ENCODE measurements around the gene USF3. TPM values are rescaled to one million over a fixed set of nuclear protein-coding genes. Genes with fewer than 3 reads are reported as not detected.
"Not testable (repeated sequence)": the region's sequence is repeated elsewhere in the genome, so short reads cannot be mapped to it uniquely, and the experiment has no call there.

USF3 gene
- total and polyA plus RNA-seq, 5 donors = 6.3 to 15.4 (median 14.0) TPM

- Histone ChIP-seq H3K9me3 (ENCODE audit: control insufficient read depth, low read length) (no peaks in the 10 kb centered on the region), H3K27me3 (ENCODE audit: control insufficient read depth, insufficient read depth) (no peaks in the 10 kb centered on the region), H3K27ac (ENCODE audit: low read length) (no peak overlapping the region), H3K4me3 (ENCODE audit: low read length) (no peak overlapping the region), H3K4me1 (ENCODE audit: control insufficient read depth, insufficient read depth, low read length) (peaks cover 2% of the 10 kb centered on the region)
- 74% methylated on average over 6 of the region's 6 CpGs for WGBS
- DNase-seq (no peak), ATAC-seq (no peak)
- intact Hi-C loops (cut with DNase I) = no loop called here
Observed at GRCh38 chr3:113649174-113649845, 47.1 kb downstream of the USF3 start.

- H3K27me3 ChIP-seq (ENCODE audit: control insufficient read depth, insufficient read depth) = no peaks in the 10 kb centered on the region
Observed at GRCh38 chr3:113648524-113648923, 47.9 kb downstream of the USF3 start.

GRCh38 chr3:113643583-113643982, 52.9 kb downstream of the USF3 start:
- ATAC-seq (no peak), DNase-seq (no peak)
- WGBS = 97% methylated on average over 7 of the region's 7 CpGs
- Histone ChIP-seq H3K27me3 (ENCODE audit: control insufficient read depth, insufficient read depth) (no peaks in the 10 kb centered on the region), H3K4me1 (ENCODE audit: control insufficient read depth, insufficient read depth, low read length) (no peaks in the 10 kb centered on the region), H3K9me3 (ENCODE audit: control insufficient read depth, low read length) (no peaks in the 10 kb centered on the region), H3K4me3 (ENCODE audit: low read length) (no peak overlapping the region), H3K27ac (ENCODE audit: low read length) (no peak overlapping the region)
- intact Hi-C loops (cut with DNase I) = no loop called here

More at GRCh38 chr3:113648524-113648923, 47.9 kb downstream of the USF3 start:
- H3K27ac ChIP-seq (ENCODE audit: low read length) = no peak overlapping the region
- no peak overlapping the region for H3K4me3 ChIP-seq (ENCODE audit: low read length)
- DNase-seq = no peak
- intact Hi-C loops (cut with DNase I) = no loop called here
- peaks cover 2% of the 10 kb centered on the region for H3K4me1 ChIP-seq (ENCODE audit: control insufficient read depth, insufficient read depth, low read length)
- no peaks in the 10 kb centered on the region for H3K9me3 ChIP-seq (ENCODE audit: control insufficient read depth, low read length)
- ATAC-seq = peak in 1 of 2 donors; percentile 50

- Histone ChIP-seq H3K4me1 (ENCODE audit: control insufficient read depth, insufficient read depth, low read length) (no peaks in the 10 kb centered on the region), H3K27ac (ENCODE audit: low read length) (no peak overlapping the region), H3K4me3 (ENCODE audit: low read length) (no peak overlapping the region), H3K9me3 (ENCODE audit: control insufficient read depth, low read length) (no peaks in the 10 kb centered on the region), H3K27me3 (ENCODE audit: control insufficient read depth, insufficient read depth) (no peaks in the 10 kb centered on the region)
- DNase-seq (no peak), ATAC-seq (no peak)
- intact Hi-C loops (cut with DNase I) = no loop called here
- WGBS = 95% methylated on average over 3 of the region's 3 CpGs
Observed at GRCh38 chr3:113638910-113639309, 57.5 kb downstream of the USF3 start.

- Histone ChIP-seq H3K9me3 (ENCODE audit: control insufficient read depth, low read length) (no peaks in the 10 kb centered on the region), H3K27ac (ENCODE audit: low read length) (no peak overlapping the region), H3K27me3 (ENCODE audit: control insufficient read depth, insufficient read depth) (no peaks in the 10 kb centered on the region), H3K4me1 (ENCODE audit: control insufficient read depth, insufficient read depth, low read length) (no peaks in the 10 kb centered on the region), H3K4me3 (ENCODE audit: low read length) (no peak overlapping the region)
- DNase-seq = no peak
- 91% methylated on average over 14 of the region's 14 CpGs for WGBS
- intact Hi-C loops (cut with DNase I) = no loop called here
- ATAC-seq = no peak
Observed at GRCh38 chr3:113637756-113638155, 58.7 kb downstream of the USF3 start.

GRCh38 chr3:113636034-113636433, 60.4 kb downstream of the USF3 start:
- H3K4me1 ChIP-seq (ENCODE audit: control insufficient read depth, insufficient read depth, low read length); intact Hi-C loops (cut with DNase I); ATAC-seq; H3K27ac ChIP-seq (ENCODE audit: low read length); H3K4me3 ChIP-seq (ENCODE audit: low read length); H3K27me3 ChIP-seq (ENCODE audit: control insufficient read depth, insufficient read depth); H3K9me3 ChIP-seq (ENCODE audit: control insufficient read depth, low read length); DNase-seq: not testable (repeated sequence)
- 85% methylated on average over 7 of the region's 7 CpGs for WGBS

GRCh38 chr3:113634782-113635474, 61.5 kb downstream of the USF3 start:
- no peak for DNase-seq
- intact Hi-C loops (cut with DNase I) = loop anchor here in 1 of 4 donors (5.0 kb wide), 1 partner anchor 138 kb away; no protein-coding TSS in a partner anchor
- Histone ChIP-seq H3K27me3 (ENCODE audit: control insufficient read depth, insufficient read depth) (no peaks in the 10 kb centered on the region), H3K4me3 (ENCODE audit: low read length) (no peak overlapping the region), H3K4me1 (ENCODE audit: control insufficient read depth, insufficient read depth, low read length) (peaks cover 2% of the 10 kb centered on the region), H3K9me3 (ENCODE audit: control insufficient read depth, low read length) (no peaks in the 10 kb centered on the region), H3K27ac (ENCODE audit: low read length) (no peak overlapping the region)
- WGBS = 89% methylated on average over 8 of the region's 8 CpGs
- ATAC-seq = no peak

- H3K4me1 ChIP-seq (ENCODE audit: control insufficient read depth, insufficient read depth, low read length) = peaks cover 2% of the 10 kb centered on the region
- no peak overlapping the region for H3K4me3 ChIP-seq (ENCODE audit: low read length)
- intact Hi-C loops (cut with DNase I) = loop anchor here in 1 of 4 donors (5.0 kb wide), 1 partner anchor 134 kb away; no protein-coding TSS in a partner anchor
- DNase-seq (no peak), ATAC-seq (no peak)
- H3K27ac ChIP-seq (ENCODE audit: low read length) = no peak overlapping the region
- H3K27me3 ChIP-seq (ENCODE audit: control insufficient read depth, insufficient read depth) = no peaks in the 10 kb centered on the region
- WGBS = 87% methylated on average over 6 of the region's 6 CpGs
- no peaks in the 10 kb centered on the region for H3K9me3 ChIP-seq (ENCODE audit: control insufficient read depth, low read length)
Observed at GRCh38 chr3:113631573-113631972, 64.9 kb downstream of the USF3 start.

- ATAC-seq (no peak), DNase-seq (no peak)
- H3K4me1 ChIP-seq (ENCODE audit: control insufficient read depth, insufficient read depth, low read length) = peaks cover 2% of the 10 kb centered on the region
- H3K27ac ChIP-seq (ENCODE audit: low read length) = no peak overlapping the region
- no peaks in the 10 kb centered on the region for H3K27me3 ChIP-seq (ENCODE audit: control insufficient read depth, insufficient read depth)
- intact Hi-C loops (cut with DNase I) = loop anchor here in 1 of 4 donors (5.0 kb wide), 1 partner anchor 134 kb away; no protein-coding TSS in a partner anchor
- H3K9me3 ChIP-seq (ENCODE audit: control insufficient read depth, low read length) = no peaks in the 10 kb centered on the region
- WGBS = 76% methylated on average over 3 of the region's 3 CpGs
- H3K4me3 ChIP-seq (ENCODE audit: low read length) = no peak overlapping the region
Observed at GRCh38 chr3:113630956-113631542, 65.4 kb downstream of the USF3 start.

GRCh38 chr3:113629584-113630421, 66.6 kb downstream of the USF3 start:
- Histone ChIP-seq H3K4me1 (ENCODE audit: control insufficient read depth, insufficient read depth, low read length) (peaks cover 2% of the 10 kb centered on the region), H3K27ac (ENCODE audit: low read length) (no peak overlapping the region), H3K4me3 (ENCODE audit: low read length) (peak overlapping the region; percentile 26), H3K27me3 (ENCODE audit: control insufficient read depth, insufficient read depth) (no peaks in the 10 kb centered on the region), H3K9me3 (ENCODE audit: control insufficient read depth, low read length) (no peaks in the 10 kb centered on the region)
- peak in 1 of 2 donors; percentile 39 for ATAC-seq
- DNase-seq = no peak
- WGBS = 69% methylated on average over 16 of the region's 16 CpGs
- intact Hi-C loops (cut with DNase I) = loop anchor here (5.0 to 10.0 kb wide), 2 partner anchors 133 to 135 kb away; no protein-coding TSS in a partner anchor
